Tibial nerve (tissue), 4 donors: ENCODE measurements around the gene ATP2A3.

Experiments used
- CTCF ChIP-seq, 5 experiments: fragments of 200-600 bp in 3 of 5; fragments of 450-650 bp in 2 of 5; sonication (generic) in 3 of 5; IDR thresholded peaks; one replicate each; pipeline ENCODE4 v1.5.1; 2016 to 2019; ENCODE audit warnings: antibody characterized with exemption in 5 of 5, mild to moderate bottlenecking in 3 of 5, moderate library complexity in 2 of 5
- EP300 ChIP-seq, 2 donors: sonication (generic); formaldehyde crosslinking; IDR thresholded peaks; one replicate each; pipeline ENCODE4 v1.6.1; 2017; ENCODE audit warnings: antibody characterized with exemption in 2 of 2, mild to moderate bottlenecking in 1 of 2
- POLR2A ChIP-seq, 2 donors: fragments of 450-650 bp; IDR thresholded peaks; one replicate each; pipeline ENCODE4 v1.6.1; 2017; ENCODE audit warnings: antibody characterized with exemption in 2 of 2, mild to moderate bottlenecking in 2 of 2, moderate library complexity in 2 of 2

GRCh38 chr17:4006745-4007211 lies 42.5 kb upstream of the ATP2A3 start:
- no peak for TF ChIP-seq CTCF (IDR thresholded peaks at IDR 0.05)
- no peak for TF ChIP-seq POLR2A (IDR thresholded peaks at IDR 0.05)
- no peak for TF ChIP-seq EP300 (IDR thresholded peaks at IDR 0.05)
